ENCODE results near the gene BCAN. TPM values are rescaled to one million over a fixed set of nuclear protein-coding genes. Genes with fewer than 3 reads are reported as not detected.

BCAN gene
- total and polyA plus RNA-seq, 2 of the 8 experiments (the other 6 are each of a cell fraction or from before 2014, with no cell fraction given) = 4.5 to 24.0 TPM

GRCh38 chr1:156619582-156619955, 22.3 kb upstream of the BCAN start (continued):
- no peak for TF ChIP-seq SIX5 (IDR thresholded peaks at IDR 0.05; ENCODE audit: low read depth, low read length)
- TF ChIP-seq HDAC6 (IDR thresholded peaks at IDR 0.05; ENCODE audit: low read depth, low read length) = no peak
- TF ChIP-seq KDM4A (IDR thresholded peaks at IDR 0.05; ENCODE audit: low read depth, low read length, severe bottlenecking) = no peak
- TF ChIP-seq JUND (IDR thresholded peaks at IDR 0.05; ENCODE audit: low read length) = no peak

Data from H1 (cell line).